IMR-90 (cell line): ENCODE results near the gene HBD.

ENCODE experiments used
- CHD1 ChIP-seq: IDR thresholded peaks from 2 replicates; pipeline ENCODE4 v1.6.1; 2012; ENCODE audit warnings: low read depth, low read length, improper control_type of control experiment
- CTCF ChIP-seq: conservative IDR thresholded peaks from 2 replicates; pipeline ENCODE4 v1.5.1; 2012; ENCODE audit warnings: mild to moderate bottlenecking, low read depth, low read length, improper control_type of control experiment
- ELK1 ChIP-seq: fragments of 150-350 bp; IDR thresholded peaks from 2 replicates; pipeline ENCODE4 v1.6.1; 2016; ENCODE audit warnings: low read depth, mild to moderate bottlenecking, low read length, moderate library complexity, borderline replicate concordance
- MAFK ChIP-seq: IDR thresholded peaks from 2 replicates; pipeline ENCODE4 v1.6.1; 2012; ENCODE audit warnings: low read depth, low read length, improper control_type of control experiment
- POLR2A ChIP-seq: IDR thresholded peaks from 2 replicates; pipeline ENCODE4 v1.6.1; 2012; ENCODE audit warnings: mild to moderate bottlenecking, low read depth, low read length
- USF2 ChIP-seq: fragments of 150-350 bp; IDR thresholded peaks from 2 replicates; pipeline ENCODE4 v1.6.1; 2017; ENCODE audit warnings: mild to moderate bottlenecking, antibody characterized with exemption, low read length, low read depth

- TF ChIP-seq CTCF (no peak), CHD1 (no peak), MAFK (no peak), ELK1 (no peak), USF2 (no peak), POLR2A (no peak)
Observed at GRCh38 chr11:5198285-5198684, 36.0 kb downstream of the HBD start.
